Breast epithelium (tissue), 3 donors: ENCODE data around the gene NR0B1.

Source experiments
- CTCF ChIP-seq, 3 donors: fragments of 450-650 bp; IDR thresholded peaks; one replicate each; pipeline ENCODE4 v1.5.1; 2016 to 2017; ENCODE audit warnings: antibody characterized with exemption in 3 of 3, mild to moderate bottlenecking in 3 of 3, moderate library complexity in 3 of 3
- POLR2A ChIP-seq: fragments of 450-650 bp; IDR thresholded peaks from one replicate; pipeline ENCODE4 v1.6.1; 2016; ENCODE audit warnings: antibody characterized with exemption, mild to moderate bottlenecking, moderate library complexity
- POLR2AphosphoS5 ChIP-seq, 3 donors: sonication (generic); formaldehyde crosslinking; IDR thresholded peaks; one replicate each; pipeline ENCODE4 v1.6.1; 2017; ENCODE audit warnings: antibody characterized with exemption in 3 of 3

GRCh38 chrX:30312858-30313257 is 3.7 kb upstream of the NR0B1 start:
- no peak for TF ChIP-seq CTCF (IDR thresholded peaks at IDR 0.05)
- TF ChIP-seq POLR2A, result no peak
- TF ChIP-seq POLR2AphosphoS5 (IDR thresholded peaks at IDR 0.05), result no peak
